ENCODE results near the gene OLFM4. TPM values are rescaled to one million over a fixed set of nuclear protein-coding genes. Genes with fewer than 3 reads are reported as not detected.

OLFM4 gene
- total and polyA plus RNA-seq, 10 of the 15 experiments (the other 5 are each of a cell fraction or from before 2014, with no cell fraction given), result 0.03 to 0.27 (median 0.11) TPM; not detected in 6

GRCh38 chr13:53074114-53074513 lies 45.5 kb downstream of the OLFM4 start:
- no peak overlapping the region for H3K27ac ChIP-seq (ENCODE audit: control insufficient read depth, insufficient read depth)
- WGBS (ENCODE audit: insufficient coverage, insufficient replicate concordance, low lambda C conversion rate, missing lambda C conversion rate), result 8% methylated on average over 5 of the region's 5 CpGs
- no peak overlapping the region for H3K9ac ChIP-seq (ENCODE audit: control insufficient read depth, insufficient read depth, low read length)
- H3K4me1 ChIP-seq (ENCODE audit: control insufficient read depth, insufficient read depth, low read length), result no peaks in the 10 kb centered on the region
- H3K27me3 ChIP-seq (replicated peaks in 1 of 2; ENCODE audit: control insufficient read depth in 2 of 2, insufficient read depth in 2 of 2, low read length in 1 of 2), result no peaks in the 10 kb centered on the region
- H2AFZ ChIP-seq (ENCODE audit: control insufficient read depth, low read depth, low read length), result no peak overlapping the region
- BruUV-seq (replicated peaks), result no TSS peak
- CTCF ChIA-PET, result no interaction called here
- no peaks in the 10 kb centered on the region for H4K20me1 ChIP-seq (ENCODE audit: control insufficient read depth, insufficient read depth)
- no peaks in the 10 kb centered on the region for H3K9me3 ChIP-seq (replicated peaks; ENCODE audit: control insufficient read depth, insufficient read depth, low read length)
- no peak overlapping the region for H3K4me3 ChIP-seq
- RAD21 ChIA-PET (ENCODE audit: unreplicated experiment), result no interaction called here
- in situ Hi-C loops (cut with MboI), result no loop called here
- ATAC-seq (no peak), DNase-seq (ENCODE audit: low read depth, low spot score) (no peak), FAIRE-seq (no peak)
- H3K36me3 ChIP-seq (ENCODE audit: control insufficient read depth in 2 of 2, insufficient read depth in 2 of 2, low read length in 1 of 2), result no peaks in the 10 kb centered on the region
- POLR2A ChIA-PET, result no interaction called here
- no peaks in the 10 kb centered on the region for H3K79me2 ChIP-seq (ENCODE audit: control insufficient read depth, insufficient read depth, low read length)
- SMC1A ChIA-PET (ENCODE audit: uncharacterized antibody, unreplicated experiment), result interaction anchor here (0.6 kb wide), 1 partner anchor 13 kb away, joined by 3 read pairs; no protein-coding TSS in a partner anchor
- intact Hi-C loops (cut with micrococcal nuclease; ENCODE audit: unreplicated experiment), result no loop called here
- no peak overlapping the region for H3K4me2 ChIP-seq (ENCODE audit: control insufficient read depth, insufficient read depth)
- TF ChIP-seq ZBTB40 (IDR thresholded peaks at IDR 0.05; ENCODE audit: borderline replicate concordance) (no peak), PKNOX1 (IDR thresholded peaks at IDR 0.05) (no peak), CEBPB (IDR thresholded peaks at IDR 0.05; ENCODE audit: borderline replicate concordance in 1 of 2, low read depth in 2 of 2, low read length in 2 of 2) (no peak), ZBTB11 (CRISPR knock-in tag; IDR thresholded peaks at IDR 0.05) (no peak), RFX5 (IDR thresholded peaks at IDR 0.05; ENCODE audit: low read depth, low read length) (no peak), JUNB (IDR thresholded peaks at IDR 0.05) (no peak), RELA (IDR thresholded peaks at IDR 0.05; ENCODE audit: borderline replicate concordance, partially characterized antibody) (no peak), ZNF217 (IDR thresholded peaks at IDR 0.05) (no peak), NR2C1 (IDR thresholded peaks at IDR 0.05) (no peak), POLR2AphosphoS5 (IDR thresholded peaks at IDR 0.05; ENCODE audit: low read length) (no peak), CREB1 (IDR thresholded peaks at IDR 0.05; ENCODE audit: low read depth) (no peak), BCL3 (IDR thresholded peaks at IDR 0.05; ENCODE audit: borderline replicate concordance, insufficient read depth, low read depth, low read length, poor library complexity, severe bottlenecking) (no peak), STAT3 (IDR thresholded peaks at IDR 0.05; ENCODE audit: low read depth, low read length) (no peak), NRF1 (conservative IDR thresholded peaks at IDR 0.05; ENCODE audit: low read depth, low read length) (no peak), RB1 (IDR thresholded peaks at IDR 0.05; ENCODE audit: borderline replicate concordance) (no peak)

Data from GM12878 (cell line).